Astrocyte (in vitro differentiated cells and primary cell): ENCODE data around the gene STRADA. TPM values are rescaled to one million over a fixed set of nuclear protein-coding genes. Genes with fewer than 3 reads are reported as not detected.

Experiments
- DNase-seq: peaks from one replicate; pipeline ENCODE4 v3.0.0-alpha.2; 2010; ENCODE audit warnings: low read depth
- FAIRE-seq: peaks from 2 replicates; lab custom pipeline; 2011; peaks lifted over from hg19 to GRCh38; lab: Jason Lieb, UNC
- H2AFZ ChIP-seq: 2 replicates; pipeline ENCODE4 v1.6.0; 2012; ENCODE audit warnings: low read depth, low read length, inconsistent platforms
- H3K27ac ChIP-seq: 2 replicates; pipeline ENCODE4 v1.5.1; 2011; ENCODE audit warnings: low read depth, low read length, inconsistent platforms
- H3K27me3 ChIP-seq: 2 replicates; pipeline ENCODE4 v1.6.0; 2011; ENCODE audit warnings: low read length, inconsistent platforms; ENCODE audit not compliant: insufficient read depth
- H3K36me3 ChIP-seq: 2 replicates; pipeline ENCODE4 v1.5.1; 2011; ENCODE audit warnings: low read length, inconsistent platforms; ENCODE audit not compliant: insufficient read depth
- H3K4me1 ChIP-seq: 2 replicates; pipeline ENCODE4 v1.5.1; 2011; ENCODE audit warnings: low read length, inconsistent platforms; ENCODE audit not compliant: insufficient read depth
- H3K4me2 ChIP-seq: 2 replicates; pipeline ENCODE4 v1.6.0; 2012; ENCODE audit warnings: low read length, inconsistent platforms
- H3K4me3 ChIP-seq: 2 replicates; pipeline ENCODE4 v1.5.1; 2011; ENCODE audit warnings: low read depth, mild to moderate bottlenecking, low read length, inconsistent platforms; ENCODE audit not compliant: insufficient read depth
- H3K79me2 ChIP-seq: 2 replicates; pipeline ENCODE4 v1.6.0; 2012; ENCODE audit warnings: mild to moderate bottlenecking, low read length, inconsistent platforms; ENCODE audit not compliant: insufficient read depth
- H3K9ac ChIP-seq: 2 replicates; pipeline ENCODE4 v1.6.0; 2012; ENCODE audit warnings: mild to moderate bottlenecking, low read length, inconsistent platforms
- H3K9me3 ChIP-seq: 2 replicates; pipeline ENCODE4 v1.5.1; 2012; ENCODE audit warnings: low read depth, mild to moderate bottlenecking, low read length, inconsistent platforms; ENCODE audit not compliant: insufficient read depth
- H4K20me1 ChIP-seq: 2 replicates; pipeline ENCODE4 v1.6.0; 2012; ENCODE audit warnings: low read length, inconsistent platforms; ENCODE audit not compliant: insufficient read depth
- H3K27ac Mint-ChIP-seq: one replicate; pipeline ENCODE4 v1.8.0; 2021; ENCODE audit warnings: mild to moderate bottlenecking, mixed read lengths; ENCODE audit not compliant: unreplicated experiment
- H3K27me3 Mint-ChIP-seq: one replicate; pipeline ENCODE4 v1.8.0; 2021; ENCODE audit warnings: low read depth, mixed read lengths; ENCODE audit not compliant: unreplicated experiment
- H3K36me3 Mint-ChIP-seq: one replicate; pipeline ENCODE4 v1.8.0; 2021; ENCODE audit warnings: low read depth, mixed read lengths; ENCODE audit not compliant: unreplicated experiment
- H3K4me1 Mint-ChIP-seq: one replicate; pipeline ENCODE4 v1.8.0; 2021; ENCODE audit warnings: low read depth, mixed read lengths; ENCODE audit not compliant: unreplicated experiment
- H3K4me3 Mint-ChIP-seq: one replicate; pipeline ENCODE4 v1.8.0; 2021; ENCODE audit warnings: mild to moderate bottlenecking, moderate library complexity, mixed read lengths; ENCODE audit not compliant: unreplicated experiment
- H3K9me3 Mint-ChIP-seq: one replicate; pipeline ENCODE4 v1.8.0; 2021; ENCODE audit warnings: mild to moderate bottlenecking, mixed read lengths; ENCODE audit not compliant: unreplicated experiment
- CTCF ChIP-seq: IDR thresholded peaks from 2 replicates; pipeline ENCODE4 v1.5.1; 2011; ENCODE audit warnings: low read depth, mild to moderate bottlenecking, inconsistent platforms, low read length, moderate library complexity; ENCODE audit not compliant: insufficient read depth
- EZH2 ChIP-seq: IDR thresholded peaks from 2 replicates; pipeline ENCODE4 v1.6.1; 2012; ENCODE audit warnings: mild to moderate bottlenecking, low read length, inconsistent platforms; ENCODE audit not compliant: insufficient read depth
- total RNA-seq: library from RNA; stranded (reverse); gene quantifications from 2 replicates; pipeline ENCODE4 v1.2.1, GENCODE V29; 2021

STRADA gene
- total RNA-seq, 1 donor from 2014 or later, result 35.7 TPM

DNA sequence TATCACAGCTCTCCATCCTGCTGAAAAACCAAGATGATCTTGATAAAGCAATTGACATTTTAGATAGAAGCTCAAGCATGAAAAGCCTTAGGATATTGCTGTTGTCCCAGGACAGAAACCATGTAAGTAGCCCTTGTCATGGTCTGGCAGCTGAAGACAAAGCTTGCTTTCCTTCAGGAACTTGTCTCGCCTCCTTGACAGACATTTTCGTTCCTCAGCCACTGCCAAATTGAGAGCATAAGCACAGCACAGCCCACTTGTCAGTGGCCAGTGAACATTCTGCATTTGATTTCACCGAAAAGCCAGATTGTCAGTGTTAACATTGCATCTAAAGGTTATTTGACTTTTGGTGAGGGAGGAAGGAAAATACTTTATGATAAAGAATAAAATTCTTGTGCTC is 83.8 kb downstream of the STRADA start:
- H3K27ac Mint-ChIP-seq, result no peak overlapping the region
- no peak for TF ChIP-seq EZH2
- TF ChIP-seq CTCF, result no peak
- no peak overlapping the region for H3K4me3 ChIP-seq
- FAIRE-seq, result no peak
- H4K20me1 ChIP-seq, result no peaks in the 10 kb centered on the region
- H3K4me3 Mint-ChIP-seq, result no peak overlapping the region
- no peak overlapping the region for H3K9ac ChIP-seq
- H3K27me3 Mint-ChIP-seq, result no peaks in the 10 kb centered on the region
- H3K4me2 ChIP-seq, result no peak overlapping the region
- peaks cover 8% of the 10 kb centered on the region for H3K36me3 ChIP-seq
- no peak for DNase-seq
- H3K4me1 ChIP-seq, result no peaks in the 10 kb centered on the region
- H3K9me3 Mint-ChIP-seq, result no peaks in the 10 kb centered on the region
- no peaks in the 10 kb centered on the region for H3K79me2 ChIP-seq
- no peak overlapping the region for H2AFZ ChIP-seq
- peaks cover 14% of the 10 kb centered on the region for H3K36me3 Mint-ChIP-seq
- H3K27ac ChIP-seq, result no peak overlapping the region
- H3K4me1 Mint-ChIP-seq, result peaks cover 4% of the 10 kb centered on the region
- no peaks in the 10 kb centered on the region for H3K9me3 ChIP-seq
- H3K27me3 ChIP-seq, result no peaks in the 10 kb centered on the region

DNA sequence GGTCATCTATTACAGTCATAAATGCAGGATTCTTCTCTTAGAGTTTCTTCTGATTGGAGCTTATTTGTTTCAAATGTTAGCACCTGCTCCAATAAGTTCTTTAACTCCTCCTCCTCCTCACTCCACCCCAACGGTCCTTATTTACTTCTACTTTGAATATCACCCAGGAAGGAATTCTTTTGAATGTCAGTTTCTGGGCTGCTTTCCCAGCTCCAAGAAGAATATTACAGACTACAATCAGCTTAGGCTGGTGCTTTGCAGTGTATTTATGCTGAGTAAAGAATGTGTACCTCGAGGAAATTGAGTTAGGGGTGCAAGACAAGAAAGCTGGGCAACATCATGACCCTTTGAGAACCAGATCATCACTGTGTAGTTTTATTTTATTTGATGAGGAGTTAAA is 88.5 kb downstream of the STRADA start:
- Histone ChIP-seq H3K4me3 (no peak overlapping the region), H3K27ac (no peak overlapping the region), H3K9ac (no peak overlapping the region), H3K9me3 (no peaks in the 10 kb centered on the region), H2AFZ (no peak overlapping the region), H3K27me3 (no peaks in the 10 kb centered on the region), H3K79me2 (no peaks in the 10 kb centered on the region), H3K4me1 (peaks cover 2% of the 10 kb centered on the region), H3K36me3 (peaks cover 10% of the 10 kb centered on the region), H4K20me1 (peaks cover 9% of the 10 kb centered on the region), H3K4me2 (no peak overlapping the region)
- Mint-ChIP-seq H3K27me3 (no peaks in the 10 kb centered on the region), H3K36me3 (peaks cover 14% of the 10 kb centered on the region), H3K4me3 (no peak overlapping the region), H3K4me1 (peaks cover 3% of the 10 kb centered on the region), H3K9me3 (no peaks in the 10 kb centered on the region), H3K27ac (no peak overlapping the region)
- no peak for TF ChIP-seq CTCF
- no peak for TF ChIP-seq EZH2
- FAIRE-seq (no peak), DNase-seq (peak; percentile 10)

Other genes starting within 250 kb of the STRADA start
- not detected in 2 replicates for gene KCNH6, start 218.4 kb downstream of the STRADA start, total RNA-seq
- 83.9 and 84.2 TPM in 2 replicates for gene DCAF7, start 191.3 kb downstream of the STRADA start, total RNA-seq
- gene TACO1, start 140.9 kb downstream of the STRADA start, total RNA-seq, result 18.9 and 19.5 TPM in 2 replicates
- 28.3 and 30.5 TPM in 2 replicates for gene MAP3K3, start 119.4 kb downstream of the STRADA start, total RNA-seq
- gene LIMD2, start 41.7 kb downstream of the STRADA start, total RNA-seq, result 54.8 and 55.0 TPM in 2 replicates
- 92.8 and 95.6 TPM in 2 replicates for gene CCDC47, start 31.8 kb upstream of the STRADA start, total RNA-seq
- 120 and 125 TPM in 2 replicates for gene DDX42, start 32.4 kb upstream of the STRADA start, total RNA-seq
- 110 and 116 TPM in 2 replicates for gene PSMC5, start 85.6 kb upstream of the STRADA start, total RNA-seq
- gene FTSJ3, start 85.9 kb upstream of the STRADA start, total RNA-seq, result 41.8 and 50.2 TPM in 2 replicates
- gene SMARCD2, start 100.9 kb upstream of the STRADA start, total RNA-seq, result 33.9 and 34.5 TPM in 2 replicates
- gene CSH2, start 131.9 kb upstream of the STRADA start, total RNA-seq, result 4.3 and 5.8 TPM in 2 replicates
- gene GH2, start 140.1 kb upstream of the STRADA start, total RNA-seq, result not detected in 2 replicates
- 8.9 and 15.5 TPM in 2 replicates for gene CSH1, start 154.8 kb upstream of the STRADA start, total RNA-seq
- gene CSHL1, start 169.5 kb upstream of the STRADA start, total RNA-seq, result not detected in 2 replicates
- not detected in 2 replicates for gene GH1, start 177.0 kb upstream of the STRADA start, total RNA-seq
- gene CD79B, start 190.5 kb upstream of the STRADA start, total RNA-seq, result 0.25 TPM in 1 of 2 replicates, not detected in the other
- 0.22 and 0.43 TPM in 2 replicates for gene SCN4A, start 231.1 kb upstream of the STRADA start, total RNA-seq